Common myeloid progenitor, CD34-positive (primary cell): ENCODE measurements around the gene GPATCH2.

ENCODE experiments used
- CTCF ChIA-PET: fragments of 350-600 bp; sonication (Branson Sonifier 250); formaldehyde crosslinking; loops from one replicate; lab custom pipeline; 2021; ENCODE audit warnings: antibody characterized with exemption; lab: Charles Lee
- POLR2A ChIA-PET: fragments of 350-600 bp; sonication (Branson Sonifier 250); formaldehyde crosslinking; loops from one replicate; lab custom pipeline; 2021; ENCODE audit warnings: antibody characterized with exemption; lab: Charles Lee
- DNase-seq, 3 donors: peaks; one replicate each; pipeline versions ENCODE4 v3.0.0 to v3.0.0-alpha.2; 2013
- H3K27ac ChIP-seq, 2 experiments: 1 replicate in 1 of 2; 2 replicates in 1 of 2; pipeline ENCODE4 v1.7.0; 2013; ENCODE audit warnings: inconsistent platforms in 2 of 2, low read length in 2 of 2, mild to moderate bottlenecking in 2 of 2, low read depth in 1 of 2, moderate library complexity in 1 of 2; ENCODE audit not compliant: severe bottlenecking in 2 of 2, insufficient read depth in 1 of 2, poor library complexity in 1 of 2
- H3K27me3 ChIP-seq, 5 experiments: replicated peaks in 2 of 5; 1 replicate in 3 of 5; 2 replicates in 2 of 5; pipeline versions ENCODE4 v1.6.1 to v1.7.0; 2013; ENCODE audit warnings: low read length in 4 of 5, mild to moderate bottlenecking in 2 of 5, moderate library complexity in 2 of 5, inconsistent platforms in 1 of 5; ENCODE audit not compliant: insufficient read depth in 5 of 5, control insufficient read depth in 4 of 5
- H3K36me3 ChIP-seq, 4 experiments: 1 replicate in 2 of 4; 2 replicates in 2 of 4; pipeline versions ENCODE4 v1.6.1 to v1.7.0; 2013; ENCODE audit warnings: low read length in 3 of 4, control low read depth in 1 of 4, mild to moderate bottlenecking in 1 of 4; ENCODE audit not compliant: control insufficient read depth in 4 of 4, insufficient read depth in 4 of 4
- H3K4me1 ChIP-seq, 4 experiments: 1 replicate in 3 of 4; 2 replicates in 1 of 4; pipeline versions ENCODE4 v1.6.1 to v1.7.1; 2013; ENCODE audit warnings: low read length in 3 of 4, mild to moderate bottlenecking in 3 of 4, control low read depth in 1 of 4, inconsistent platforms in 1 of 4, moderate library complexity in 1 of 4; ENCODE audit not compliant: control insufficient read depth in 4 of 4, insufficient read depth in 4 of 4; ENCODE audit errors: control extremely low read depth in 1 of 4
- H3K4me3 ChIP-seq, 7 experiments: 1 replicate in 4 of 7; 2 replicates in 3 of 7; pipeline versions ENCODE4 v1.5.1 to v1.7.0; 2013; ENCODE audit warnings: mild to moderate bottlenecking in 7 of 7, low read length in 6 of 7, moderate library complexity in 6 of 7, inconsistent platforms in 2 of 7, low read depth in 2 of 7, control low read depth in 1 of 7; ENCODE audit not compliant: insufficient read depth in 4 of 7, control insufficient read depth in 1 of 7; ENCODE audit errors: extremely low read depth in 1 of 7
- H3K9me3 ChIP-seq, 5 experiments: 1 replicate in 4 of 5; 2 replicates in 1 of 5; pipeline versions ENCODE4 v1.6.1 to v1.7.1; 2013; ENCODE audit warnings: low read length in 4 of 5, mild to moderate bottlenecking in 2 of 5, inconsistent platforms in 1 of 5, low read depth in 1 of 5, moderate library complexity in 1 of 5; ENCODE audit not compliant: control insufficient read depth in 4 of 5, insufficient read depth in 2 of 5; ENCODE audit errors: control extremely low read depth in 1 of 5
- WGBS: methylation state at CpG from one replicate; pipeline ENCODE4 v1.1.5; 2013; ENCODE audit not compliant: insufficient coverage; 5-methylcytosine and 5-hydroxymethylcytosine counted together

Gene GPATCH2

GRCh38 chr1:217506878-217507277 lies 124.0 kb downstream of the GPATCH2 start:
- H3K9me3 ChIP-seq = no peaks in the 10 kb centered on the region
- H3K4me1 ChIP-seq = no peaks in the 10 kb centered on the region
- no peak overlapping the region for H3K27ac ChIP-seq
- no peaks in the 10 kb centered on the region for H3K27me3 ChIP-seq
- ChIA-PET CTCF (no interaction called here), POLR2A (no interaction called here)
- no peak overlapping the region for H3K4me3 ChIP-seq
- 100% methylated on average over 1 of the region's 2 CpGs for WGBS
- H3K36me3 ChIP-seq = peaks cover 0 to 5% (median 0%) of the 10 kb centered on the region in 4 experiments
- DNase-seq = no peak

GRCh38 chr1:217498209-217498608 lies 132.7 kb downstream of the GPATCH2 start:
- no peaks in the 10 kb centered on the region for H3K4me1 ChIP-seq
- H3K27me3 ChIP-seq = no peaks in the 10 kb centered on the region
- no peak for DNase-seq
- H3K27ac ChIP-seq = no peak overlapping the region
- no peak overlapping the region for H3K4me3 ChIP-seq
- ChIA-PET POLR2A (no interaction called here), CTCF (no interaction called here)
- no CpG with 5 or more reads among the region's 5 CpGs for WGBS
- H3K9me3 ChIP-seq = no peaks in the 10 kb centered on the region
- no peaks in the 10 kb centered on the region for H3K36me3 ChIP-seq

- POLR2A ChIA-PET = no interaction called here
- no peaks in the 10 kb centered on the region for H3K36me3 ChIP-seq
- CTCF ChIA-PET = no interaction called here
- no peaks in the 10 kb centered on the region for H3K9me3 ChIP-seq
- no peak overlapping the region for H3K4me3 ChIP-seq
- no peak for DNase-seq
- no peak overlapping the region for H3K27ac ChIP-seq
- H3K4me1 ChIP-seq = no peaks in the 10 kb centered on the region
- no peaks in the 10 kb centered on the region for H3K27me3 ChIP-seq
These were observed 135.6 kb downstream of the GPATCH2 start for GRCh38 chr1:217495249-217495648.

- no peaks in the 10 kb centered on the region for H3K4me1 ChIP-seq
- POLR2A ChIA-PET = no interaction called here
- no peaks in the 10 kb centered on the region for H3K27me3 ChIP-seq
- no peak overlapping the region for H3K4me3 ChIP-seq
- H3K9me3 ChIP-seq = no peaks in the 10 kb centered on the region
- no peaks in the 10 kb centered on the region for H3K36me3 ChIP-seq
- DNase-seq = no peak
- no CpG with 5 or more reads among the region's 2 CpGs for WGBS
- CTCF ChIA-PET = no interaction called here
- H3K27ac ChIP-seq = no peak overlapping the region
These were observed 136.1 kb downstream of the GPATCH2 start for GRCh38 chr1:217494767-217495166.

- DNase-seq = no peak
- CTCF ChIA-PET = no interaction called here
- H3K9me3 ChIP-seq = no peaks in the 10 kb centered on the region
- H3K36me3 ChIP-seq = no peaks in the 10 kb centered on the region
- no peak overlapping the region for H3K27ac ChIP-seq
- H3K27me3 ChIP-seq = no peaks in the 10 kb centered on the region
- POLR2A ChIA-PET = no interaction called here
- no peak overlapping the region for H3K4me3 ChIP-seq
- H3K4me1 ChIP-seq = no peaks in the 10 kb centered on the region
- no CpG with 5 or more reads among the region's 1 CpG for WGBS
These were observed 137.6 kb downstream of the GPATCH2 start for GRCh38 chr1:217493290-217493689.

- CTCF ChIA-PET = no interaction called here
- Histone ChIP-seq H3K4me1 (no peaks in the 10 kb centered on the region), H3K9me3 (peaks cover 0 to 9% (median 2%) of the 10 kb centered on the region in 5 experiments), H3K27me3 (no peaks in the 10 kb centered on the region), H3K4me3 (no peak overlapping the region), H3K27ac (no peak overlapping the region), H3K36me3 (peaks cover 0 to 2% (median 1%) of the 10 kb centered on the region in 4 experiments)
- POLR2A ChIA-PET = no interaction called here
- DNase-seq = no peak
These were observed 146.0 kb downstream of the GPATCH2 start for GRCh38 chr1:217484871-217485270.

GRCh38 chr1:217482356-217483102 lies 148.4 kb downstream of the GPATCH2 start:
- peaks cover 0 to 2% (median 1%) of the 10 kb centered on the region in 4 experiments for H3K36me3 ChIP-seq
- POLR2A ChIA-PET = no interaction called here
- H3K27me3 ChIP-seq = no peaks in the 10 kb centered on the region
- H3K4me1 ChIP-seq = no peaks in the 10 kb centered on the region
- WGBS = 86% methylated on average over 1 of the region's 3 CpGs
- CTCF ChIA-PET = no interaction called here
- H3K4me3 ChIP-seq = no peak overlapping the region
- DNase-seq = peak in 2 of 3 donors; percentile 5 to 12
- H3K27ac ChIP-seq = no peak overlapping the region
- H3K9me3 ChIP-seq = peaks cover 0 to 17% (median 3%) of the 10 kb centered on the region in 5 experiments
